HepG2 (cell line): ENCODE data around the gene KISS1R. TPM values are rescaled to one million over a fixed set of nuclear protein-coding genes. Genes with fewer than 3 reads are reported as not detected.
A peak's percentile ranks its signal among the peaks of the same experiment; 100 is the strongest.

Experiments
- IRF2 ChIP-seq: IDR thresholded peaks from 2 replicates; pipeline ENCODE4 v1.6.1; 2018; ENCODE audit warnings: missing genetic modification reagents, missing compliant biosample characterization
- KAT8 ChIP-seq: IDR thresholded peaks from 2 replicates; pipeline ENCODE4 v1.6.1; 2016; ENCODE audit warnings: missing genetic modification reagents, missing compliant biosample characterization
- MAF1 ChIP-seq: sonication (generic); formaldehyde crosslinking; IDR thresholded peaks from 2 replicates; pipeline ENCODE4 v1.5.0; 2020; ENCODE audit warnings: missing genetic modification reagents, borderline replicate concordance
- MED1 ChIP-seq: sonication (generic); formaldehyde crosslinking; IDR thresholded peaks from 2 replicates; pipeline ENCODE4 v1.4.0; 2020; ENCODE audit warnings: missing genetic modification reagents
- MYNN ChIP-seq: sonication (generic); formaldehyde crosslinking; IDR thresholded peaks from 2 replicates; pipeline ENCODE4 v1.4.0; 2020; ENCODE audit warnings: mild to moderate bottlenecking, low read depth, missing genetic modification reagents
- NCOA5 ChIP-seq: sonication (generic); formaldehyde crosslinking; IDR thresholded peaks from 2 replicates; pipeline ENCODE4 v1.4.0; 2020; ENCODE audit warnings: missing genetic modification reagents
- NR2F2 ChIP-seq: IDR thresholded peaks from 2 replicates; pipeline ENCODE4 v1.6.1; 2012; ENCODE audit warnings: low read depth, inconsistent platforms, borderline replicate concordance
- NR2F6 ChIP-seq, 2 experiments: IDR thresholded peaks; 2 replicates each; pipeline ENCODE4 v1.6.1; 2016; ENCODE audit warnings: antibody characterized with exemption in 1 of 2, mild to moderate bottlenecking in 1 of 2
- PATZ1 ChIP-seq: sonication (generic); formaldehyde crosslinking; IDR thresholded peaks from 2 replicates; pipeline ENCODE4 v1.4.0; 2020; ENCODE audit warnings: missing genetic modification reagents
- PCBP1 ChIP-seq: fragments of 200-400 bp; formaldehyde crosslinking; IDR thresholded peaks from 2 replicates; pipeline ENCODE4 v1.6.1; 2017; ENCODE audit warnings: mild to moderate bottlenecking, low read depth, low read length, borderline replicate concordance
- PTBP1 ChIP-seq: fragments of 200-400 bp; formaldehyde crosslinking; IDR thresholded peaks from 2 replicates; pipeline ENCODE4 v1.6.1; 2018; ENCODE audit warnings: low read length, low read depth; ENCODE audit not compliant: poor library complexity, severe bottlenecking
- ZBTB49 ChIP-seq: sonication (generic); formaldehyde crosslinking; IDR thresholded peaks from 2 replicates; pipeline ENCODE4 v1.4.0; 2020; ENCODE audit warnings: missing genetic modification reagents, borderline replicate concordance
- ZNF260 ChIP-seq: sonication (generic); formaldehyde crosslinking; IDR thresholded peaks from 2 replicates; pipeline ENCODE4 v1.4.0; 2020; ENCODE audit warnings: missing genetic modification reagents, low read depth, mild to moderate bottlenecking, borderline replicate concordance
- ZXDC ChIP-seq: sonication (generic); formaldehyde crosslinking; IDR thresholded peaks from 2 replicates; pipeline ENCODE4 v1.5.0; 2020; ENCODE audit warnings: mild to moderate bottlenecking, missing genetic modification reagents
- polyA plus RNA-seq, 8 experiments: library from polyadenylated mRNA; depleted of rRNA in 3 of 8; stranded (reverse) in 7 of 8; unstranded in 1 of 8; fragments of >200 nt; fragmentation: Illumina TruSeq in 4 of 8; extraction: Trizol in 4 of 8; gene quantifications; 2 replicates each; pipeline versions ENCODE4 v1.2.1 to v1.2.3, GENCODE V29; 2011 to 2016; ENCODE audit warnings: low read depth in 4 of 8, missing spikeins in 1 of 8, mixed read lengths in 1 of 8; ENCODE audit not compliant: insufficient read depth in 1 of 8
- total RNA-seq, 5 experiments: library from RNA; depleted of rRNA; stranded (reverse); fragments of >200 nt; fragmentation: Illumina TruSeq; extraction: Trizol; gene quantifications; 2 replicates each; pipeline ENCODE4 v1.2.3, GENCODE V29; 2016; ENCODE audit warnings: low read depth in 1 of 5
- TF ChIP-seq, protein P1 (sequence below): sonication (generic); formaldehyde crosslinking; IDR thresholded peaks from 2 replicates; pipeline ENCODE4 v1.4.0; 2020; ENCODE audit warnings: missing genetic modification reagents
- TF ChIP-seq, protein P2 (sequence below): fragments of 450-650 bp; IDR thresholded peaks from 2 replicates; pipeline ENCODE4 v1.6.1; 2017

Gene KISS1R
- total and polyA plus RNA-seq, 2 of the 13 experiments (the other 11 are each of a cell fraction or from before 2014, with no cell fraction given), result 1.1 to 10.2 TPM

GRCh38 chr19:917323-918151, at the start of gene KISS1R (continued):
- 0 out of 2 replicates have a peak, but pooled peaks have one; percentile 85 for TF ChIP-seq ZXDC (CRISPR knock-in tag)
- no peak for TF ChIP-seq ZBTB49 (CRISPR knock-in tag)
- TF ChIP-seq PTBP1, result no peak
- TF ChIP-seq KAT8, result no peak; the same call in 1 of the 2 replicates
- TF ChIP-seq PATZ1 (CRISPR knock-in tag), result peak; percentile 92
- no peak; the same call in 1 of the 2 replicates for TF ChIP-seq MYNN (CRISPR knock-in tag)
- no peak for TF ChIP-seq NCOA5 (CRISPR knock-in tag)
- TF ChIP-seq PCBP1, result no peak
- no peak for TF ChIP-seq IRF2
- TF ChIP-seq MAF1 (CRISPR knock-in tag), result no peak
- peak; percentile 64; the same call in 1 of the 2 replicates for TF ChIP-seq MED1
- TF ChIP-seq NR2F2, result no peak
- 0 out of 2 replicates have a peak, but pooled peaks have one; percentile 68 for TF ChIP-seq ZNF260 (CRISPR knock-in tag)
- TF ChIP-seq, protein P1, sequence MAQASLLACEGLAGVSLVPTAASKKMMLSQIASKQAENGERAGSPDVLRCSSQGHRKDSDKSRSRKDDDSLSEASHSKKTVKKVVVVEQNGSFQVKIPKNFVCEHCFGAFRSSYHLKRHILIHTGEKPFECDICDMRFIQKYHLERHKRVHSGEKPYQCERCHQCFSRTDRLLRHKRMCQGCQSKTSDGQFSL (CRISPR knock-in tag), result peak; percentile 96
- TF ChIP-seq NR2F6 (IDR thresholded peaks at IDR 0.05), result no peak
- no peak; the same call in 1 of the 2 replicates for TF ChIP-seq NR2F6 (CRISPR knock-in tag; IDR thresholded peaks at IDR 0.05)
- TF ChIP-seq, protein P2, sequence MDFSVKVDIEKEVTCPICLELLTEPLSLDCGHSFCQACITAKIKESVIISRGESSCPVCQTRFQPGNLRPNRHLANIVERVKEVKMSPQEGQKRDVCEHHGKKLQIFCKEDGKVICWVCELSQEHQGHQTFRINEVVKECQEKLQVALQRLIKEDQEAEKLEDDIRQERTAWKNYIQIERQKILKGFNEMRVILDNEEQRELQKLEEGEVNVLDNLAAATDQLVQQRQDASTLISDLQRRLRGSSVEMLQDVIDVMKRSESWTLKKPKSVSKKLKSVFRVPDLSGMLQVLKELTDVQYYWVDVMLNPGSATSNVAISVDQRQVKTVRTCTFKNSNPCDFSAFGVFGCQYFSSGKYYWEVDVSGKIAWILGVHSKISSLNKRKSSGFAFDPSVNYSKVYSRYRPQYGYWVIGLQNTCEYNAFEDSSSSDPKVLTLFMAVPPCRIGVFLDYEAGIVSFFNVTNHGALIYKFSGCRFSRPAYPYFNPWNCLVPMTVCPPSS, result no peak
